ENCODE data around the gene TFCP2.

The TFCP2 gene

DNA sequence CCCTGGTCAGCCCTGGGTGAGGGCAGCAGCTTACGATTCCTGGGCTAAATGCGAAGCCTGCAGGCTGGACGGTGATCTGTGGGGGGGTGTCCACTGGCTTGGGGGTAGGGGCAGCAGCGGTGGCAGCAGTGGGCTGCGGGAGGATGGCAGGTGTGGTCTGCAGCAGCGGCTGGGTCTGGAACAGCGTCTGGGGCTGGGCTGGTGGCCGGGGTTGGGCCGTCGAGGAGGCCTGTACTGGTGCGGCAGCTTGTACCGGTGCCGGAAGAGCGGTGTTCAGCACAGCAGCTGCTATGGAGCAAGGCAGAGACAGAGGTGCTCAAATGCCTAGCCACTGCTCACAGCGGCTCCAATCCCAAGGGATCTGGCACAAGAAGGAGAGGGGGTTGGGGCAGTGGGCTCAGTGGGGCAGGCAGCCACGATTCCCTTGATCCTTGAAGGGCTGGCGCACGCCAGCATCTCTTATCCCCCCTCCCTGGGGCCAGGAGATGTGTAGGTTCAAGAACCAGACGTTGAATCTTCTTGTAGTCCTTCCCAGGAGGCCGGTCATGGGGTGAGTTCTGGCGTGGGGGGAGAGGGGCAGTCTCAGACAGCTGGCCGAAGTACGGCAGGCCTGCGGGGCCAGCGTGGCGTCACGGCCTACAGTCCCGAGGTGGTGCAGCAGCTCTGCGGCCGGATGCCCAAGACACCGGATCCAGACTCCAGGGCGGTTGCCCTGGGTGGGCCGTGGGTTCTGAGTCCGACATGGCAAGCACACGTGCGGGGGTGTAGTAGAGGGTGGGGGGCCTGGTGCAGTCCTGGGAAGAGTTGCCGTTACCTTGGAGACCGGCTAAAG is 25.0 kb upstream of the TFCP2 start:
- DNase-seq (ENCODE audit: low read depth), result no peak

DNA sequence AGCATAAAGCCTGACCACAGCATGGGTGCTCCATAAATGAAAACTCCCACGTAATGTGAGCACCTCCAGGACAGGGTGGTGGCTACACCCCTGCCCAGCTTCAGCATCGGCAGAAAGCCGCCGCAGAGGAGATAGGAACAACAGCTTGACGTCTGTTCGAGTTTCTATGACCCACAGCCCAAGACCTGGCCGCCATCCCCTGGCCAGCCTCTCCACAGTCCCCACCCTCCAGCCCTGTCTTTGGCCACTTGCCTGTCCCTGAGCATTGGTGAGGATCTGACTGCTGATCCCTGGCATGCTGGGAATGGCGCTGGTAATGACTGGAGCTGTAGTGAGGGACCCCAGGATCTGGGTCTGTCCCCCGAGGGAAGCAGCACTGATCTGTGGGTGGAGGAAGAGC is 23.6 kb upstream of the TFCP2 start:
- no peak for DNase-seq (ENCODE audit: low read depth)

DNA sequence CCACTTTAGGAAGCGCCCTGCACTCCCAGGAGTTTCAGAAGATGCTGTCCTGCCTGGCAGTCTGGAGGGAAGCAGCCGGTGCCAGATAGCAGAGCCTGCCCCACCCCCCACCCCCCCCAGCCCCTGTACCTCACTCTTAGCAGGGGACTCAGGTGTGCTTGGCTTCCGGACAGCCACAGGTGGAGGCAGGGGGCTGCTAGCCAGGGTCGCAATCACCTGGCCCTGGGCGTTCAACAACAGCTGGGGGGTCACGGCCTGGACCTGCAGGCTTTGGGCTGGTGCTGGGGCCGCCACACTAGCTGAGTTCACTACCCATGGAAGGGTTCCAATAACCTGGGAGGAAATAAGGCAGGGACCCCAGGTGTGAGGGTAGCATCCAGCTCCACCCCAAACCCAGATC is 22.9 kb upstream of the TFCP2 start:
- DNase-seq (ENCODE audit: low read depth), result no peak

DNA sequence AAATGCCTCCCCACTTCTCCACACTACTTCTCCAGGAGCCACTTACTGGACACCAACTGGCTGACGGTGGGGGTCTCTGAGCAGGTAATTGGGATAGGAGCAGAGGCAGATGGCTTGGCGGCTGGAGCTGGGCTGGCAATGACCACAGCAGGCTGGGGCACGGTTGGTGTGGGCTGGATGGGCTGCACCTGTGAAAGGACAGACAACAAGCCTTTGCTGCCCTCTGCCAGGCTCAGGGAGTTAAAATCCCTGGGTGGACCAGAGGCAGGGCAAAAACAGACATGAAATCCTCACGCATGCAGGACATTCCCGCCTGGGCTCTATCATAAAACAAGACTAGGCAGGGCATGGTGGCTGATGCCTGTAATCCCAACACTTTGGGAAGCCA is 19.3 kb upstream of the TFCP2 start:
- no peak for DNase-seq (ENCODE audit: low read depth)

DNA sequence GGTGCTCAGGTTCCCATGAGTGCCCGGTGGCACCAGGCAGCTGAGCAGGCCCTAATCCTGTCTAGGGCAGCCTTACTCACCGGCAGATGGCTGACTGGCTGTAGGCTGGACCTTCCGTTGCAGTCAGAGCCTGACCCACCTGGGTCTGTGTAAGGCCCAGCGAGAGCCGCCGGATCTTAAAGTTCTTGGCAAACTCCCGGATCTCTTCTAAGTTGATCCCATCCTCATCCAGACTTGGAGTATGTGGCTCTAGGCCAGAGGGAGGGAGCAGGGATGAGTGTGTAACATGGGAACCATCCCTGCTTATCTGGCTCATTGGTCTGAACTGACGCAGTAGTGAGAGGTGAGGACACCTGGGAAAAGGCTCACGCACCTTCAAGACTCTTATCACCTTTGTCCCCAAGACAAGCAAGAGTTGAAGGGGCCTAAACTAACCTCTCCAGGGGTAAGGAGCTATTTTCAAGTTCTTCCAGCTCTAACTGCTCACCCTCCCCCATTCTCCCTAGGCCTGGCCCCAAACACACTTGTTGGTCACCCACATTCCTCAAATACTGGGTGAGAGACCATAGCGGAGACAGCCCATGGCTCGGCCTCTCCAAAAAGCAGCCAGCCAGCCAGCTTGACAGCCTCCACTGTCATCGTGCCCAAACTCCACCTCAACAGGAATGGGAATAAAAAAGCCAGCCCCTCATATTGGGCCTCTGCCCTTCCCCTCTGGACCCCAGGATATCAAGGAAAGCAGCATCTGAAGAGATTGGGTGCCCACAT is 18.8 kb upstream of the TFCP2 start:
- DNase-seq (ENCODE audit: low read depth), result no peak

DNA sequence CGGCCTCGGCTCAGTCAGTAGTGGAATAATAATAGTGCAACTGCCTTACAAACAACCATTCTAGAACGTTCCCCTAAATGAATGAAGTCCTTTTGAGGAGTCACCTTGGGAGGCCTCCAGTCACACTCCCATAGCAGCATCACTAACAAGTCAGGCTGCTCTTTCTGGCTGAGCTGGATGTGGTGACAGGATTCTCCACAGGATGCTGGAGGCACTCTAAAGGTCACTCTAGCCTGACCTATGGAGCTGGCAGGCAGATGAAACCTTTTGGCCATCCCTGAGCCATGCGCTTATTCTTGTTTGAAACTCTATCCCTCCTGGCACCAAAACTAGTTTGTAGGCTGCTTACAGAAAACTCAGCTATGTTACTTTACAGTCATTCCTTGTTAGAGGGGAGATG is 17.9 kb upstream of the TFCP2 start:
- DNase-seq (ENCODE audit: low read depth), result no peak

DNA sequence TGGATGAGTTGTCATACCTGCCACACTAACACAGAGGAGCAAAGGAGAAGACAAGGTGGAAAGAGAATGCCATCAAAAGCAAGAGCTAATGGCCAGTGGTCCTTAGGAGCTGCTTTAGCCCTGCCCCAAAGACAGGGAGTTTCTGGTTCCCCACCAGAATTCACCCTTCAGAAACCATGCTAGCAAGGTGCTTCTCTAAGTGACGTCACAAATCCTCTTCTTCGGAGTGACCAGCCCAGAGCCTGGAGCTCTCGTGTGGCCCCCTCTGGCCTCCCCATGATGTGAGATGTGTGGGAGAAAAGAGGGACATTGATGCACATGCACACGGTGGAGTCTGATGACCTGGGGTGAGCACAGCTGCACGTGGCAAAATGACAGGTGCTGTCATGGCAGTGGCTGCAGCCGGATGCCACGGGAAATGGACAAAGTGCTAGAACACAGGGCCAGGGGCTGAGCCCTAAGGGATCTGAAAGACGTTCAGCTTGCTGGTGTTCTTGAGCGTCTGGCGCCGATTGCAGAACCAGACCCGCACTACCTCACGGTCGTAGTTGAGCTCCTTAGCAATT is 16.9 kb upstream of the TFCP2 start:
- DNase-seq (ENCODE audit: low read depth), result no peak

DNA sequence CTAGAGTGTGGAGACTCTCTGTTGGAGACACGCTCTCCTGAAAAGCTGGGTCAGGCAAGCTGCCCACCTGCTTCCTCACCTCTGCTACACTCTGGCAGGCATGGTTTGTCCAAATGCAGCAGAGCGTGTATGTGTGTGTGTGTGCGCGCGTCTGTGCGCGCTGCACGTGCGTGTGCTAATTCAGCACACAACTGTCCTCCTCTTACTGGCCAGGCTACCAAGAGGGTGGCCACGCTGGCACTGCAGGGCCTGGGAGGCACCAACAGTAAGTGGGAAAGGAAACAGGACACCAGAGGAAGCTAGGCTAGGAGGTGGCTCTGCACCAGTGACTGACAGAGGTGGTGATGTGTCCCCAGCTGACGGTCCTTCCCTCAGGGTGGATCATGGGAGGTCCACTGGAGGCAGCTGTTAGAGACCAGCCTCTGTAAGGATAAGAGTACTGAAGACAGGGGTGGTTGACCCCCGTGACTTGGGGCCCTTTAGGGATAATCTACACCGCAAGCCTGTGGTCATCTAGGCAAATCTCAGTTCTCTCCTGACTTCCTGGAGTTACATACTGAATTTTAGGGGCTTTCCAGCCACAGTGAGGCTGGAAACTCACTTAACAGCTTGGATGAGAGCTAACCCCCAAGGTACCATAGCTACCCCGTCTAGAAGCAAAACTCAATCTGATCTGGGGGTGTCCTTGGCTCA is 15.6 kb upstream of the TFCP2 start:
- no peak for DNase-seq (ENCODE audit: low read depth)

DNA sequence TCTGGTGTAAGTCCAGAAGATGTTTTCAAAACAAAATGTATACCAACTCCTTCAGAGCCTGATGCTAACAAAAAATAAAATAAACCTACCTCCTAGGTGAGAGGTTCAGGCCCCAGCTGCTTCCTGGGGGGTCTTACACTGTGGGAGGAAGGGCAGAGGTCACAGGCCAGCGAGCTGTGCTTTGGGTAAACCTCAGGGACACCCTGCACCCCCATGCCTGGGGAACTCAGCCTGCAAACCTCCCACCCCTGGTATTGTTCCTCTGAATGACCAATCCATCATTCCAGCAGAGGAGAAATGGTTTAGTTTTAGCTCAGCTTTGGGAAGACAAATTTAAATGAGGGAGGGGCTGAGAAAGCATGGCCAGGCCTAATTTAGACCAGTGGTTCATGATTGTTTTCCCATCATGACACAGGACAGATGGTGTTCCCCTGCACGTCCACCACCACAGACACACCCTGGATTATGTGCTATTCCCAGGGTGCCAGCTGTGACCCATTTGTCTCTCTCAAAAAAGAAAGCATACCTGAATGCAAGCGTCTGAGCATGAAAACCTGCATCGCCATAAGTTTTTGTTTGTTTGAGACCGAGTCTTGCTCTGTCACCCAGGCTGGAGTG is 14.5 kb upstream of the TFCP2 start:
- no peak for DNase-seq (ENCODE audit: low read depth)

DNA sequence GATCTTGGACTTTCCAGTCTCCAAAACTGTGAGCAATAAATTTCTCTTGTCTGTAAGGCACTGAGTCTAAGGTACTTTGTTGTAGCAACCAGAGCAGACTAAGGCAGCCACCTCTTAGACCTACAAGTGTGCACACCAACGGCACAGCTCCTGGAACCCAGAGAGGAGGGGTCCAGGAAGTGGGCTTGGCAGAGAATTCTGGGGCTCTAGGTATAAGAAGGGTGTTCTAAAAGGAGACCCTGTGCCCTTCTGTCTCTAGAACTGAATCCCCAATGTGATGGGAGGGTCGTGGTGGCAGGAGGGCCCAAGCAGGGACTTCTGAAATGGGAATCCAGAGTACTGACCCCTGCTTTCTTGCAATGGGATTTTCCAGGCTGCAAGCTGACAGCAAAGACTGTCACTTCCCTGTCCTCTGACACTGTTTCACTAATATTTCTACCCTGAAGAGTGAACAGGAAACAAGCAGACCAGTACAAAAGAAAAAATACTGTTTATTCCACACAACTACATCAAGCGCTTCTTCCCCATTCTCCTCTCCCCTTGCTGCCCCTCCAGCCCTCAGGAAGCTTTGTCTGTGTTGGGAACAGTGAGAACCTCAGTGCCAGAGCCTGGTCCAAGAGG is 13.6 kb upstream of the TFCP2 start:
- DNase-seq (ENCODE audit: low read depth), result no peak

DNA sequence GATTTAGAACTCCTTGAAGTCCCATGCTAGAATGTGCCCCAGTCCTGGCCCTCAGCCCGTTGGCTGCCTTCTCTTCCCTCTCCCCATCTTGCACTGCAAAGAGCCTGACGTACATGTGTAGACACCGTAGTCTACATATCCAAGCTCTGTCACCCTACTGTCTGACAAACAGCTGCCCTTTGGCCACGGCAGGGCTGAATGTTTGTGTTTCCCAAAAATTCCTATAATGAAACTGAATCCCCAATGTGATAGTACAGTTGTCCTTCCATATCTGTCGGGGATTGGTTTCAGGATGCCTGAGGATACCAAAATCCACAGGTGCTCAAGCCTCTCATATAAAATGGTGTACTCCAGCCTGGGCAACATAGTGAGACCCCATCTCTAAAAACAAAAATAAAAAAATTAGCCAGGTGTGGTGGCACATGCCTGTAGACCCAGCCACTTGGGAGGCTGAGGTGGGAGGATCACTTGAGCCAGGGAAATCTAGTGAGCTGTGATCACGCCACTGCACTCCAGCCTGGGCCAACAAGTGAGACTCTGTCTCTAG is 12.3 kb upstream of the TFCP2 start:
- DNase-seq (ENCODE audit: low read depth), result no peak

DNA sequence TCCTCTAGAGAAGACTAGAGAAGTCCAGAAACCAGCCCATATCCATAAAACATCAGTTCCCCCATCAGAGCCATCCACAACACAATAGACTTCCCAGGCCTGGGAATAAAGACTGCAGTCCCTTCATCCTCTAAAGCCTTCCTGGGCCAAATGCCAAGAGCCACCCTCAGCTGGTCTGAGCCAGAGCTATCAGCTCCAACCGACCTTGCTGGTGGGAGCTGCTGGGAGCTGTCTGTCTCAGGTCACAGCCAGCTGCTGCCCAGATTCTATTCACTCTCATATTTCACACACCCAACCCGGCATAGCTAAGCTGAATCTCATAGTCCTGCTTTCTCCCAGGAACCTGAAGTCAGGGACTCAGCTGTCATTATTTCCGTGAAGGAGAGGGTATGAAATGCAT is 10.9 kb upstream of the TFCP2 start:
- DNase-seq (ENCODE audit: low read depth), result no peak

DNA sequence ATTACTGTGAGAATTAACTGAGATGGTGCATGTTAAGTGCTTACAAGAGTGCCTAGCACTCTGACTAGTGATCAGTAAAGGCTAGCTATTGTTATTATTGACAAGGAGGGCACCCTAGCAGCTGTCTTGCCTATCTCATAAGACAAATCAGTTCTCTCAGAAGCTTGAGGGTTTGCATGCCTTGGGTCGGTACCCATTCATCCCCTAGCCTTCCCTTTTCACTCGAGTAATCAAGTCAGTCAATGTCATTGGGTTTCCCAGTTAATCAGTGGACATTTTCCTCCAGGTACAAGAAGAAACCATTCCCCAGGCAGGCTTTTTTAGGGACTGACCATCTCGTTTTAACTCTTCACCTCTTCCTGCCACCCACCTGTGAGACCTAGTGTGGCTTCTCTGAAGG is 10.4 kb upstream of the TFCP2 start:
- no peak for DNase-seq (ENCODE audit: low read depth)

DNA sequence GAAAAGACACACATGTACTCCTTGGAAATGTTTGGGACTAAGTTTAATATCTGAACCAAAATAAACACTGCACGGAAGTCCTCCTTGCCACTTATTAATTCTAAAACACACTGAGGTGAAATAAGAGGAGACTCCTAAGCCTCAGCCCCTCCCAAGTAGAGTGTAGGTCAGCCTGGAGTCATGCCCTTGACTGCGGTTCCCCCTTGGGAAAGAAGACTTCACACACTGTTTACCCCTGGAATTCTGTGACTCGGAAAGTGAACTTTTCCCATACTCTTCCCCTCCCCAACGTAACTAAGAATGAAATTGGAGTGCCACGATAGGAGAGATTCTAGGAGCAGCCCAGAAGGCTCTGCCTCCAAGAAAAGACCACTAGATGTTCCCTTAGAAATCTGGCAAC is 8.6 kb upstream of the TFCP2 start:
- DNase-seq (ENCODE audit: low read depth), result no peak

DNA sequence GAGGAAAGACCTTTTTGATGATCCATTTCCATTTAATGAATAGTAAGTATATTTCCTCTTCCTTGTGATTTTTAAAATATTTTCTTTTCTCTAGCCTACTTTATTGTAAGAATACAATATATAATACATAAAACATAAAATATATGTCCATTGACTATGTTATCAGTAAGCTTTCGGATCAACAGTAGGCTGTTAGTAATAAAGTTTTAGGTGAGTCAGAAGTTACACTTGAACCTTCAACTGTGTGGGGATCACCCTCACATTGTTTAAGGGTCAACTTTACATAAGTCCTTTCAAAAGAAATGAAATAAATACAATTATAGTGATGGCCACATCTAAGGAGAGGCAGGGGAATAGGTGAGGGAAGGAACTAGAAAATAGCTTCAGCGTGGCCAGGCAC is 5.0 kb upstream of the TFCP2 start:
- no peak for DNase-seq (ENCODE audit: low read depth)

DNA sequence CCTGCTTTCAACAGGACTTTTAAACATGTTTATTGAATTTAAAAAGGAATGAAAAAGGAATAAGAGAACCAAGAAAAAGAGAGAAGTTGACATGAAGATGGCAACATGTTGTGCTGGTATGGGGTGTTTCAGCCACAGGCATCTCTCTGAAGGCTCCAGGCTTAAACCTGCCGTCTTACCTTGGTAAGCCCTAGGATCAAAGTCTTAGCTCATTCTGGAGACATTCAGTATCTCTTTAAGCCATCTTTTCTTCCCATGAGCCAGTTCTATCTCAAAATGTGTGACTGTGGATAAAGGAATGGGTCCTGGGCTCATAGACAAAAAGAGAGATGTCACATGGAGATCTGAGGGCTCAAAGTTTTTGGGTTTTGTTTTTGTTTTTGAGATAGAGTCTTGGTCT is 1.6 kb upstream of the TFCP2 start:
- no peak for DNase-seq (ENCODE audit: low read depth)

DNA sequence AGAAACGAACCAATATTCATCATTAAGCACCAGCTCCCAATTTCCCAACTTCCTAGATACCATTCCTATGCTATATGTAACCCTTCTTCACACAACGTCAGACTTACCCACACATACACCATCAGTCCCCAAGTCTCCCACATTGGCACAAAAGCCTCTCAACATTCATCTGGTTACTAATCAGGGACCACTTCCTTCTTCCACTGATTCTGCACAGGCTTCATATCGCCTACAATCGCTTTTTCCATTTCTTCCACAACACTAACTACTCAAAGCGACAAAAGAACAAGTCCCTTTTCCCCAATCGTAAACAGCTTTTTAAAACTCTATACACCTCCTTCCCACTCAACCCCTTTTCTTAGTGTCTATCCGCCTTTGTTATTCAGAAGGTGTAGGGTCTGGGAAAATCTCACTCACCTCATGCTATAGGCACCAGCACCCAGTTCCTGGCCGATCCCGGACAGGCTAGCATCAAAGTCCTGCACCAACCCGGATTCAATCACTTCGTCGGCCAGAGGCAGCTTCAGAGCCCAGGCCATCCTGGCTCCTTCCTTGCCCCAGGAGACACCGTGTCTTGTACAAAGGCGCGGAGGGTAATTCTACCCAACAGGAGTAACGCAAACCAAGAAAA is 936 bp downstream of the TFCP2 start:
- DNase-seq (ENCODE audit: low read depth), result no peak

DNA sequence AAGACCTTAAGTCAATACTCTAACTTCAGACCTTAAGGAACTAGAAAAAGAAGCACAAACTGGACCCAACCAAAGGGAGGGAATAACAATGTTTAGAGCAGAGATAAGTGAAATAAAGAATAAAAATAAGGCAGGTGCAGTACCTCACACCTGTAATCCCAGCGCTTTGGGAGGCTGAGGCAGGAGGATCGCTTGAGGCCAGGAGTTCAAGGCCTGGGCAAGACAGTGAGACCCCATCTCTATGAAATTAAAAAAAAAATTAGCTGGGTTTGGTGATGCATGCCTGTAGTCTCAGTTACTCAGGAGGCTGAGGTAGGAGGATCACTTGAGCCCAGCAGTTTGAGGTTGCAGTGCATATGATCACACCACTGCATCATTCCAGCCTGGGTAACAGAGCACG is 9.1 kb downstream of the TFCP2 start:
- DNase-seq (ENCODE audit: low read depth), result no peak

DNA sequence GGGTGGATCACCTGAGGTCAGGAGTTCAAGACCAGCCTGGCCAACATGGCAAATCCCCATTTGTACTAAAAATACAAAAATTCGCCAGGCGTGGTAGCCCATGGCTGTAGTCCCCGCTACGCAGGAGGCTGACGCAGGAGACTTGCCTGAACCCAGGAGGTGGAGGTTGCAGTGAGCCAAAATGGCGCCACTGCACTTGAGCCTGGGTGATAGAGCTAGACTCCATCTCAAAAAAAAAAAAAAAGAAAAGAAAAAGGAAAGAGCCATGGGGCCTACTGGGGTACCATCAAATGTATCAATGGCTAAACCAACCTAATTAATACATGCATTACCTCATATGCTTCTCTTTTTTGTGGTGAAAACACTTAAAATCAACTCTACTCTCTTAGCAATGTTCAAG is 10.7 kb downstream of the TFCP2 start:
- DNase-seq (ENCODE audit: low read depth), result no peak

DNA sequence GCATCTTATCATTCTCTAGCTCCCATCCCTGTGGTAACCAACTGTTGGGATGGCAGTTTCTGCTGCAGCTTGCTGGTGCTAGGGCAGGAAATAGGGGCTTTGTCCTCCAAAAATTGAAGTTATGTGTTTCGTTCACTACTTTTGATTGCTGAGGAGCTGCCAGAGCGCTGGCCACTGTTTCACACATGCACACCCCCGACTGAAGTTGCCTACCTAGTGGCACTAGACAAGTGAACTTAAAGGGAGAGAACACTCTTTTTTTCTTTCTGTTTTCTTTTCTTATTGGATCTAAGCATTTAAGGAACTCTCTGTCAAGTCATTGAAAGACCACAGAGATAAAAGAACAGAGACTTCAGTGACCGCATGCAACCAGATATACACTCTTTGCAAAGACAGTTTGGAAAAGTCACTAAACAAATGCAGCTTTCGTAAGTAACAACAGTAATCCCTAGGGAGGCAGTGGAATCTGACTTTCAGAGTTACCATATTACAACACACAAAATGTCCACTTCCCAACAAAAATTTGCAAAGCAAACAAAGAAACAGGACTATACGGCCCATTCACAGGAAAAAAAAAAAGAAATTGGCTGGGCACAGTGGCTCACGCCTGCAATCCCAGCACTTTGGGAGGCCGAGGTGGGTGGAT is 12.0 kb downstream of the TFCP2 start:
- no peak for DNase-seq (ENCODE audit: low read depth)

Data from stimulated activated CD8-positive, alpha-beta memory T cell treated with anti-CD3 and anti-CD28 coated beads, Interleukin-7, amount 100 ng/mL, for 24 hours (primary cell).